ENCODE results near the gene ZCCHC17. TPM values are rescaled to one million over a fixed set of nuclear protein-coding genes. Genes with fewer than 3 reads are reported as not detected.
"Not testable (repeated sequence)": the region's sequence is repeated elsewhere in the genome, so short reads cannot be mapped to it uniquely, and the experiment has no call there.

ZCCHC17 gene, protein sequence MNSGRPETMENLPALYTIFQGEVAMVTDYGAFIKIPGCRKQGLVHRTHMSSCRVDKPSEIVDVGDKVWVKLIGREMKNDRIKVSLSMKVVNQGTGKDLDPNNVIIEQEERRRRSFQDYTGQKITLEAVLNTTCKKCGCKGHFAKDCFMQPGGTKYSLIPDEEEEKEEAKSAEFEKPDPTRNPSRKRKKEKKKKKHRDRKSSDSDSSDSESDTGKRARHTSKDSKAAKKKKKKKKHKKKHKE
- total RNA-seq = 10 to 100 TPM; 30.3 to 34.3 TPM

- ChIA-PET POLR2A (interaction anchor here (0.6 to 1.7 kb wide), 5 partner anchors 12 to 231 kb away, joined by 3 to 5 read pairs (median 3); partner anchors contain the start of gene PUM1), CTCF (interaction anchor here (0.9 to 1.6 kb wide), 2 partner anchors 23 to 26 kb away, joined by 3 to 4 read pairs; no protein-coding TSS in a partner anchor)
Measured at GRCh38 chr1:31296486-31297276, at the start of gene ZCCHC17, which contains the start of gene SNRNP40. Gene ZCCHC17 (plus strand): TSS chr1:31297032. CDS start chr1:31310099, 13,067 bp downstream. Gene SNRNP40 (minus strand): TSS chr1:31296788. CDS start chr1:31296751, 37 bp downstream.

- ChIA-PET CTCF (no interaction called here), POLR2A (no interaction called here)
Measured at GRCh38 chr1:31248276-31248675, 48.6 kb upstream of the ZCCHC17 start.

DNA sequence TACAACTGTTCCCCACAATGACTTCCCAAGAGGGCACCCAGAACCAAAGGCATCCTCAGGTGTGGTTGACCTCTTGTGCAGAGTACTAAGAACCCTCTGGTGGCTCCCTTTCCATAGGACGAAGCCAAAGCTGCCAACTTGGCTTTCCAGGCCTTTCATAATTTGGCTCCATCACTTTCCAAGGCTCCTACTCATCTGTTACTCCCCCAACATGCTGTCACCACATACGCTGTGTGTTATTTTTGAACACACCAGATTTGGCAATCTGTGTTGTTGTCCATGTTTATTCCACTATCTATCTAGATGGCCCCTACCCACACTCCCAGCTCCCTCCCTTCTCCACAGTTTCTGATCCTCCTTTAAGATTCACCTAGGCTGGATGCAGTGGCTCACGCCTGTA lies 47.0 kb upstream of the ZCCHC17 start:
- ChIA-PET CTCF (no interaction called here), POLR2A (interaction anchor here (0.5 kb wide), 1 partner anchor 10 kb away, joined by 3 read pairs; no protein-coding TSS in a partner anchor)

DNA sequence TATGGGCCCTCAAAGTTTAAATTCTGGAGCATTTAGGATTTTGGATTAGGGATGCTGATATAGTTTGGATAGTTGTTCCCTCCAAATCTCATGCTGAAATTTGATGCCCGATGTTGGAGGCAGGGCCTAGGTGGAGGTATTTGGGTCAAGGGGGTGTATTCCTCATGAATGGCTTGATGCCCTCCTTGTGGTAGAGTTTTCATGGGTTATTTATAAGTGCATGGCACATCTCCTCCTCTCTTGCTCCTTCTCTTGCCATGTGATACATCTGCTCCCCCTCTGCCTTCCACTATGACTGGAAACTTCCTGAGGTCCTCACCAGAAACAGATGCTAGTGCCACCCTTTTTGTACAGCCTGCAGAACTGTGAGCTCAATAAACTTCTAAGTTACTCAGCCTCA lies 39.6 kb upstream of the ZCCHC17 start:
- POLR2A ChIA-PET = interaction anchor here (0.7 kb wide), 1 partner anchor 102 kb away, joined by 3 read pairs; no protein-coding TSS in a partner anchor

DNA sequence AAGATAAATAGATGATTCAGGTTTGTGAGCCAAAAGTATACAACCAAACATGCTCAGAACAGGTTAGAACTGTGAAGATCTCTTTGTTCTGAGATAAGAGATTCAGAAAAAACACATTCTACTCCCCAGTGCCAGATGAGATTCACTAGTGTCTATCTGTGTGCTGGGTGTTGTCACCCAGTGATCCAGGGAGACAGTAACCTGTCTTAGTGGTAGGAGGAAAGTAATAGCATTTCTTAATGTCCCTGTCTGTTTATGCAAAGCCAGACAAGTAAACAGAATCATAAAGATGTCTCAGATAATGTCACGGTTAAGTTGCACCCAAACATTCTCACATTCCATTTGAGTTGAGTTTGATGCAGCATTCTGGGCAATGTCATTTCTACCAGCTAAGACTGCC lies 38.3 kb upstream of the ZCCHC17 start:
- ChIA-PET CTCF (no interaction called here), POLR2A (no interaction called here)

More for the DNA sequence above, 39.6 kb upstream of the ZCCHC17 start:
- CTCF ChIA-PET = no interaction called here

- ChIA-PET CTCF (no interaction called here), POLR2A (interaction anchor here (0.6 kb wide), 1 partner anchor 10 kb away, joined by 3 read pairs; no protein-coding TSS in a partner anchor)
Measured at GRCh38 chr1:31259746-31260145, 37.1 kb upstream of the ZCCHC17 start.

- CTCF ChIA-PET = no interaction called here
Measured at GRCh38 chr1:31261916-31262315, 34.9 kb upstream of the ZCCHC17 start.

DNA sequence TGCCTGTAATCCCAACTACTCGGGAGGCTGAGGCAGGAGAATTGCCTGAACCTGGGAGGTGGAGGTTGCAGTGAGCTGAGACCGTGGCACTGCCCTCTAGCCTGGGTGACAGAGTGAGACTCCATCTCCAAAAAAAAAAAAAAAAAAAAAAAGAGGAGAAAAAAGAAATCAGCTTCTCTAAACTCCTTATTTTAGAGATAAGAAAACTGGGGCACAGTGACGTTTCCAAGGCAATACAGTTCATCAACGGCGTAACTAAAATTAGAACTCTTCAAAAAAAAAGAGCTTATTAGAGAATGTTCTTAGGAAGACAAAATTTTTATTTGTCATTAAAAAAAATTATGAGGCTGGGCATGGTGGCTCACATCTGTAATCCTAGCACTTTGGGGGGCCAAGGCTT lies 34.4 kb upstream of the ZCCHC17 start:
- CTCF ChIA-PET, POLR2A ChIA-PET: not testable (repeated sequence)

More at GRCh38 chr1:31261916-31262315, 34.9 kb upstream of the ZCCHC17 start:
- POLR2A ChIA-PET = no interaction called here

- ChIA-PET CTCF (no interaction called here), POLR2A (no interaction called here)
Measured at GRCh38 chr1:31263408-31263807, 33.4 kb upstream of the ZCCHC17 start.

DNA sequence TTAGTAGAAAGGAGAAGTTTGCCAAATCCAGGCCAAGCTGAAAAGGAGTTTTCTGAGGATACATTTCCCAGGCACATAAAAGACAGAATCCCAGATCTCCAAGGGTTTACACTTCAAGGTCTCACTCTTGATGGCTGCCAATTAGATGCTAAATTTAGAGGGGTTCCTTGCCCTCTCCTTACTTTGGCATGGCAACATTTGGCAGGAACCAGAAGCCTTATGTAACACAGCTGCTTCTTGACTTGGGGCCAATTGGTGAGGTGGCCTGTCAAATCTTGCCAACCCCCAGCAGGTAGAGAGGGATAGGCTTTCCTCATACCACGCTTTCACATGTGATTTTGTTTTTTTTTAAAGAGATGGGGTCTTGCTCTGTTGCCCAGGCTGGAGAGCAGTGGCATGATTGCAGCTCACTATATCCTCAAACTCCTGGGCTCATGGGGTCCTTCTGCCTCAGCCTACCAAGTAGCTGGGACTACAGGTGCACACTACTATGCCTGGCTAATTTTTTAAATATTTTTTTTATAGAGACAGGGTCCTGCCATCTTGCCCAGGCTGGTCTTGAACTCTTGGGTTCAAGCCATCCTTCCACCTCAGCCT lies 31.9 kb upstream of the ZCCHC17 start:
- POLR2A ChIA-PET = no interaction called here
- CTCF ChIA-PET = no interaction called here

GRCh38 chr1:31266547-31266946 lies 30.3 kb upstream of the ZCCHC17 start:
- ChIA-PET POLR2A (no interaction called here), CTCF (no interaction called here)

DNA sequence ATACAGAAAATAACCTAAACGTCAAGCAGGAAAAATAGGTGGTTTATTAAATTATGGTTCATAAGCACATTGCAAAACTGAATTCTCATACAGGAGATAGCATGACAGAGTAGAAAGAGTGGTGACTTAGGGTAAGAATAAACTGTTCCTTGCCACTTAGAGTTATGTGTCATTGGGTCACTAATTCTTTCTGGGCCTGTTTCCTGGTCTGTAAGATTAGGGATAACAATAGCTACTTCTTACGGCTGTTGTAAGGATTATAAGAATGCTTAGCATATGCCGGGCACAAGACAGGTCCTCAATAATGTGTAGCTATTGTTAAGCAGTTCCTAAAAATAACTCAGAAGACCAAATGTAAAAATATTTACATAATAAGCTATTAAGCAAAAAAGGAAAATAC lies 24.5 kb upstream of the ZCCHC17 start:
- CTCF ChIA-PET = no interaction called here
- POLR2A ChIA-PET = interaction anchor here (0.6 kb wide), 1 partner anchor 8 kb away, joined by 8 read pairs; no protein-coding TSS in a partner anchor

- ChIA-PET CTCF (interaction anchor here (0.8 kb wide), 1 partner anchor 23 kb away, joined by 3 read pairs; the partner anchor contains the start of genes SNRNP40 and ZCCHC17), POLR2A (no interaction called here)
Measured at GRCh38 chr1:31273619-31274018, 23.2 kb upstream of the ZCCHC17 start.

- POLR2A ChIA-PET, CTCF ChIA-PET: not testable (repeated sequence)
Measured at GRCh38 chr1:31282426-31282825, 14.4 kb upstream of the ZCCHC17 start.

- CTCF ChIA-PET, POLR2A ChIA-PET: not testable (repeated sequence)
Measured at GRCh38 chr1:31287791-31288190, 9.0 kb upstream of the ZCCHC17 start.

DNA sequence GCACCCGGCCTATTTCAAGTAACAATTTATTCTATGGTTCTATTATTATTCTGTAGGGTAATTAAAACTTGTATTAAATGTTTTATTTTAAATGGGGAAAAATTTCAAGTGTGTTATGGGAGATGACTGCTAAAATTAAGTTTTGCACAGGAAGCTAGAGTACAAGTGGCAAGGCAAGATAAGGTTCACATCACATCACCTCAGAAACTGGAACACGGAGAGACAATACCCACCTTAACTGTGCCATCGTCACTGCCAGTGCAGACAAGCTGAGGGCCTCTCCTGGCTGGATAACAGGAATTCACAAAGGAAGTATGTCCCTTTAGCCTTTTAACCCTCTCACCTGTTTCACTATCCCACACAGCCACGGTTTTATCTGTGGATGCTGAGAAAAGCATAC lies 7.8 kb upstream of the ZCCHC17 start:
- ChIA-PET CTCF (no interaction called here), POLR2A (no interaction called here)

DNA sequence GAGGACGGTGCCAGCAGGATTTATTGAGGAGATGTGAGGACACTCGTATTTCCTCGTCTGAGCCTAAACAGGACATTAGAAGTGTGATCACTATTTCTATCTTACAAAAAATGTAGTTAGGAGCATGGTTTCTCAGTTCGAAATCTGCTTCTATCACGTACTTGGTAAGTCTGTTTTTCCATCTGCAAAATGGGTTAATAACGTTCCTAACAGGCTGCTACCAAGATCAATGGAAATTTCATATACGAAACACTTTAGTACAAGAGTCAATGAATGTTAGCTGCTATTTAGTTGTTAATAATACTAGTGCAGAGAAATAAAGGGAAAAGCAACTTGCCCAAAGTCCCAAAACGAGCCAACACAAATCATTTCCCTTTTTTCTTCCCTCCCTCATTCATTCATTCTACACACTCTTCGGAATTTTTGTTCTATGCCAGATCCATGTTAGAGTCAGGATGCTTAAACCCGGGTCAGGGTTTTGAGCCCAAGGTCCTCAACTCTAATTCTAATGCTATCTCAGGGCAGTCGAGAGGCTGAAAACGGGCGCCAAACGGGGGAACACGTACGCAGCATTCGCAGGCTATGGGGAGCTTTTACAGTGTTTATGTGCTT lies 852 bp upstream of the ZCCHC17 start:
- ChIA-PET CTCF (interaction anchor here (1.6 kb wide), 1 partner anchor 25 kb away, joined by 4 read pairs; no protein-coding TSS in a partner anchor), POLR2A (interaction anchor here (0.6 to 1.7 kb wide), 4 partner anchors 12 to 118 kb away, joined by 3 to 5 read pairs (median 4); no protein-coding TSS in a partner anchor)

GRCh38 chr1:31297277-31298247 lies 730 bp downstream of the ZCCHC17 start:
- ChIA-PET CTCF (interaction anchor here (0.9 to 1.6 kb wide), 2 partner anchors 24 to 26 kb away, joined by 3 to 4 read pairs; no protein-coding TSS in a partner anchor), POLR2A (interaction anchor here (0.7 to 1.7 kb wide), 2 partner anchors 76 to 232 kb away, joined by 3 to 5 read pairs; partner anchors contain the start of gene PUM1)
